ENCODE results near the gene SH2D4B.

Gene SH2D4B

GRCh38 chr10:80598084-80598798 lies 60.5 kb downstream of the SH2D4B start:
- DNase-seq, result no peak

- no peak for DNase-seq
Observed at GRCh38 chr10:80598951-80599350, 61.2 kb downstream of the SH2D4B start.

DNA sequence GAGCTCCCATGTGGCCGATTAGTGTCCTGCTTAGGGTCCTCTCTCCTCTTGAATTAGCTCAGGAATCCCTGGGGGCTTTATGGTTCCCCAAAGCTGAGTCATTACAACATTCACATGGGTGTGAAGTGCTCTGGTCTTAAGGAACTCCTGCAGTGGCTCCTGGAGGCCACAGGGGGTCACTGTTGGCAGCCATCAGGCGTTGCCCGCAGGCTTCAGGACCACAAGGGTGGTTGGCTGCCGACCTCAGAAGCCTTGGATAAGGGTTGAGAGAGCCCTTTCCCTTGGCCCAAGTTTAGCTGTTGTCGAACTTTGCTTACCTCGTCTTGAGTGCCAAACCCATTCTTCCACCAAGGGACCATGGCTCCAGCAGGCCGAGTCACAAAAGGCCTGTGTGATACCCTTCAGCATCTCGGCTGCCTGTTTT lies 61.7 kb downstream of the SH2D4B start:
- DNase-seq, result peak; percentile 33

GRCh38 chr10:80600256-80600655 lies 62.6 kb downstream of the SH2D4B start:
- DNase-seq, result no peak

GRCh38 chr10:80602881-80603280 lies 65.2 kb downstream of the SH2D4B start:
- no peak for DNase-seq

- no peak for DNase-seq
Observed at GRCh38 chr10:80603516-80603915, 65.8 kb downstream of the SH2D4B start.

DNA sequence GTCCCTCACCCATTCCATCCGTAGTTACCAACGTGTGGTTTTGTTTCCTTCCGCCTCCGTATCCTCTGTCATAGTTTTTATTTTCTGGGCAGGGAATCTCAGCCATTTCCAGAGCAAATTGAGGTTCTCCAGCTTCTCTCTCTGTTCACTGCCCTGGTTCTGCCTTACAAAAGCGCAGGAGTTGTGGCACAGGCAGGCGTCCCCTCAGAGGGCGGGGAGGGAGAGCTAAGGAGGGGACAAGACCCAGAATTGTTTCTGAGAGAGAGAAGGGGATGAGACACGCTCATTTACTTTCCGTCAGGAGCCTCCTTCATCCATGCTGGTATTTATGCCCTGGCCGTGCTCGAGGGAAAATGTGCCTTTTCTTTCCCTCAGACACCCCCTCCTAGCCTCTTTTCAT lies 71.0 kb downstream of the SH2D4B start:
- DNase-seq, result no peak

DNA sequence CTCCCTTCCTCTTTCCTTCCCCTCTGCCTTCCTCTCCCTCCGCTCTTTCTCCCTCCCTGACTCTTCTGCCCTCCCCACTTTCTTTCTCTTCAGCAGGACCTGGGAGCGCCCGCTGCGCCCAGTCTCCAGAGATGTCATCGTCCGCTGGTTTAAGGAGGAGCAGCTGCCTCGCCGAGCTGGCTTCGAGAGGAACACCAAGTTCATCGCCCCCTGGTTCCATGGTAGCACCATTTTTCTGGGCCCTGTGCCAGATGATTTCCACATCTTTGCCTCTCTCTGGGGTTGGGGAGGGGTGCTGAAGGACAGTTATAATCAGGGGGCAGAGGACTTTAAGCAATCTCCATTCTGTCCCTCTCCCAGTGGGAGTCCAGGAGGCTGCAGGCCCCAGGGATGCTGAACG lies 71.6 kb downstream of the SH2D4B start:
- no peak for DNase-seq

DNA sequence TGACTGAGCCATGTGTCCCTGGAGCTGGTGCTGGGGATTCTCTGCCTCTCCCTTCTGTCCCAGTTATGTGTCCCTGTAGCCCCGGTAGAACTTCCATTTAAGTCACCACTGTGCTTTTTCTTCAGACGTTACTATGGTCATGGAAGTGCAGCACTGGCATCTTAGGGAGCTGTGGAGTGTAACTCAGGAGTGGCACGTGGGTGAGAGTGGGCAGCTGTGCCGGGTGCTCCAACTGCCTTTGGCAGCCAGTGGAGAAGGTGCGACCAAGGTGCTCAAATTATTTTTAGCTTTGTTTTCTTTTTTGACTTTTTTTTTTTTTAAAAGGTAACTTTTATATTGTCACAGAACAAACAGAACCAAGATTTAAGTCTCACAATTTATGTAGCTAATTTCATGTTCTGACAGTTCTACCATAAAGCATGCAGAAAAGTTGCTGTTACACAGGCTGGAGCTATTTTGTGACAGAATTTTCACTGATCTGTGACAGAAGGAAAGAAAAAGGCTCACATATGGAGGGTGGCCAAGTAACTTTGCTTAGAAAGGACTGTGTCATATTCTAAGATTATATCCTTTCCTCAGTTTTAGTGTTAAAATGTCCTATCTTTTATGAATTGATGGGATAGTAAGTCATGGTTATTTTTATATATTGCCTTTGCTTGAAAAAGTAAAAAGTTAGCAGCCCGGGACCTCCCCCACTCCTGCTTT lies 73.9 kb downstream of the SH2D4B start:
- no peak for DNase-seq

DNA sequence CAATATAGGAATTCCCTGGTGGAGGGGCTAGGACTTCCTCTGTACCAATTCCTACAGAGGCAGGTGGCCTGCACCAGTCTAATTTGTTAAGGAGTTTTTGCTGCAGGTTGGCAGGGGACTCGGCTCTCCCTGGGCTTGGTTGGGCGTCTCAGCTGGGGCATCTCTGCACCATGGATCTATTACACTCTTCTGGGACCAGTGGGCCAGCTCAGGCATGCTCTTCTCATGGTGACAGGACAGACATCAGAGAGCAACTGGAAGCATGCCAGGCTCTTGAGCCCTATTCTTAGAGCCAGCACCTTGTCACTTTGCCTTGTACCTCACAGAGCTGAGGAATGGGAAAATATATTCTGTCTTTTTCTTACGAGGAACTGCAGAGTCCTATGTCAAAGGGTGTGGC lies 74.6 kb downstream of the SH2D4B start:
- no peak for DNase-seq

DNA sequence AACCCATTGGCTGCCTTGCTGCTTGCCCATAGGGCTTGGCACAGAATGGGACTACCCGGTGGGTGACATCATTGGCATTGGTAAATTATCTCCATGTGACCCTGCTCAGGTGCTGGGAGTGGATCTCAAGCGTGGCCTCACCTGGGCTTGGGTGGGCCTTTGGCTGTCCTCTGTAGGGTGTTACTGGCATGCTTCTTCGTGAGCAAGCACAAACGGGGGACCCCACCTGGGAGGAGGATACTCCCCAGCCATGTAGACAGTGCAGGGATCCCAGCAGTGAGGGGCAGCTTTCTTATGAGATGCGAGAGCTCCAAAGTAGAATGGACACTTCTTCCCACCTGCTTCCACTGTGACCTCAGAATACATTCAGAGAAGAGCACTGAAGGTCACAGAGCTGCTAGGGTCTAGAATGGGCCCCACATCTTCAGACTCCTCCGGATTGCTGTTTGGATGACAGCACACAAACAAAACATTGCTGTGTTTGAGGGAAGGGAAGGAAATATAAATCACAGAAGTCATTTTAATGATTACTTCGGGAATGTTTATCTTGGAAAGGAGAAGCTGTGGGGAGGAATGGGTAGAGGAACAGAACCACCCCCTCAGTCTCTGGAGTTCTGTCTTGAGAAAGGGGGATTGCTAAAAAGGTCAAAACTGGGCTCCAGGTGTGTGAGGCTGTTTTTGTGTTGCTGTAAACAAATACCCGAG lies 75.9 kb downstream of the SH2D4B start:
- DNase-seq, result no peak

- DNase-seq, result no peak
Observed at GRCh38 chr10:80614576-80615416, 77.1 kb downstream of the SH2D4B start.

DNA sequence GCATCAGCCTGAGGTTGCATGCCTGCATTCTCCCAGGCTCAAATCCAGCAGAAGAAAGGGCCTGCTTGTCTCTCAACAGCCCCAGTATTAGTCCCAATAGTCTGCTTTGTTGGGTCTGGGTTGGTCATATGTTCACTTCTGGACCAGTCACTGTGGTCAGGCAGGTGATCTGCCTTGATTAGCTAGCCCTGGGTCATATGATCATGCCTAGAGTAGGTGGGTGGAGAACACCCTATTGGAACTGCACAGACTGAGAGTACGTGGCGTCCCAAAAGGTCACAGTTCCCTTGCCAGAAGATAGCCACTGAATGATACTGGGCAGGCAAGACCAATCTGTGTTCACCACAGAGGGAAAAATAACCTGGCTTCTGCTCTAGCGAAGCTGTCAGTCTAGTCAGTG lies 80.1 kb downstream of the SH2D4B start:
- no peak for DNase-seq

GRCh38 chr10:80619036-80619435 lies 81.3 kb downstream of the SH2D4B start:
- no peak for DNase-seq

GRCh38 chr10:80622153-80622552 lies 84.5 kb downstream of the SH2D4B start:
- no peak for DNase-seq

GRCh38 chr10:80630324-80630723 lies 92.6 kb downstream of the SH2D4B start:
- no peak for DNase-seq

GRCh38 chr10:80632742-80633141 lies 95.0 kb downstream of the SH2D4B start:
- no peak for DNase-seq

- no peak for DNase-seq
Observed at GRCh38 chr10:80633383-80633860, 95.7 kb downstream of the SH2D4B start.

- no peak for DNase-seq
Observed at GRCh38 chr10:80633910-80634309, 96.2 kb downstream of the SH2D4B start.

DNA sequence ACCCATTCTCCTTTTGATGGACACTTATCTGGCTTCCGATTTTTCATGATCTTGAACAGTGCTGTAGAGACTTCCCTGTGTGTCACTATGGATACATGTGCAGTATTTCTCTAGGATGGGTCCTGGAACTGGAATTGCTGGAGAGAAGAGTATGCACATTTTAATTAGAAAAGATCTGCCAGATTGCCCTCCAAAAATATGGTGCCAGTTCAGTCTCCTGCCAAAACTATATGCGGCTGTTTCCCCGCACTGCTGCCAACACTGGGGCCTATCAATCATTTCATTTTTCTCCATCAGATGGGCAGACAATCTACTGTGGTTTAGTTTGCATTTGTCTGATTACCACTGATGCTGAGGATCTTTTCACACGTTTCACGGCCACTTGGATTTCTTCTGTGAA lies 105.0 kb downstream of the SH2D4B start:
- no peak for DNase-seq

- no peak for DNase-seq
Observed at GRCh38 chr10:80646366-80646765, 108.7 kb downstream of the SH2D4B start.

DNA sequence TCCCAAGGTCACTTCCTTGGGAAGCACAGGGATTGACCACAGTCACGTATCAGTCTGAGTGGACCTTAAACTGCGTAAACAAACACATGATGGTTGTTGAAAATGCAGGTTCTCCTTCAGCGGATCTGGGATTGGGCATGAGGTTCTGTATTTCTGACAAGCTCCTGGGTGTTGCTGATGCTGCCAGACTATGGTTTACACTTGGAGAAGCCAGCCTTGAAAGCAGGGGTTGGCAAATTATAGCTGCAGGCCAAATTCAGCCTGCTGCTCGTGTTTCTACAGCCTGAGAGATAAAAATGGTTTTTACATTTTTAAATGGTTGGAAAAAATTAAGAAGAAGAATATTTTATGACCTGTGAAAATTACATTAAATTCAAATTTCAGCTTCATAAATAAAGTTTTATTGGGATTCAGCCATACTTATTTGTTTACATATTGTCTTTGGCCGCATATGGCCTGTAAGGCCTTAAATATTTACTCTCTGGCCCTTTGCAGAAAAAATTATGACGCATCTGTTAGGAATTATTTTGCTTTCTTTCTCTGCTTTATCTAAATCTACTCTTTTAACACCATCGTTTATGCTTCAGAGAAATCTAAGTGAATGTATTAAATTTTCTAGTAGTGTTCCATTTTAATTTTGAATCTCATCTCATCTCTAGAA lies 109.6 kb downstream of the SH2D4B start:
- no peak for DNase-seq
